Pulmonary artery endothelial cell (primary cell): ENCODE data around the gene CUX1. TPM values are rescaled to one million over a fixed set of nuclear protein-coding genes. Genes with fewer than 3 reads are reported as not detected.
"Not testable (repeated sequence)": the region's sequence is repeated elsewhere in the genome, so short reads cannot be mapped to it uniquely, and the experiment has no call there.

ENCODE experiments used
- DNase-seq: peaks from one replicate; pipeline ENCODE4 v3.0.0-alpha.2; 2011; ENCODE audit warnings: low read depth, low spot score
- total RNA-seq: library from RNA; depleted of rRNA; stranded (reverse); fragments of >200 nt; gene quantifications from 2 replicates; pipeline ENCODE4 v1.2.3, GENCODE V29; 2014

The CUX1 gene
- total RNA-seq, 1 donor from 2014 or later, result 20.8 TPM

- no peak for DNase-seq
Measured at GRCh38 chr7:102044641-102044983, 227.2 kb downstream of the CUX1 start.

GRCh38 chr7:102044984-102045673, 227.7 kb downstream of the CUX1 start:
- DNase-seq, result peak; percentile 11

- no peak for DNase-seq
Measured at GRCh38 chr7:102045681-102046372, 228.4 kb downstream of the CUX1 start.

- no peak for DNase-seq
Measured at GRCh38 chr7:102046373-102047117, 229.1 kb downstream of the CUX1 start.

GRCh38 chr7:102047167-102047566, 229.7 kb downstream of the CUX1 start:
- no peak for DNase-seq

- no peak for DNase-seq
Measured at GRCh38 chr7:102049765-102050164, 232.3 kb downstream of the CUX1 start.

GRCh38 chr7:102050864-102051460, 233.5 kb downstream of the CUX1 start:
- no peak for DNase-seq

GRCh38 chr7:102051736-102052135, 234.3 kb downstream of the CUX1 start:
- not testable (repeated sequence) for DNase-seq

- DNase-seq, result no peak
Measured at GRCh38 chr7:102054158-102054557, 236.7 kb downstream of the CUX1 start.

GRCh38 chr7:102055181-102055976, 238.0 kb downstream of the CUX1 start:
- DNase-seq, result no peak

GRCh38 chr7:102059524-102059923, 242.1 kb downstream of the CUX1 start:
- DNase-seq, result no peak

- DNase-seq, result no peak
Measured at GRCh38 chr7:102061354-102061945, 244.0 kb downstream of the CUX1 start.

GRCh38 chr7:102061981-102062390, 244.6 kb downstream of the CUX1 start:
- DNase-seq, result no peak

GRCh38 chr7:102063690-102064180, 246.3 kb downstream of the CUX1 start:
- no peak for DNase-seq

- no peak for DNase-seq
Measured at GRCh38 chr7:102064361-102065025, 247.1 kb downstream of the CUX1 start.

- no peak for DNase-seq
Measured at GRCh38 chr7:102065226-102065625, 247.8 kb downstream of the CUX1 start.

- no peak for DNase-seq
Measured at GRCh38 chr7:102066476-102066875, 249.1 kb downstream of the CUX1 start.

GRCh38 chr7:102068846-102069245, 251.4 kb downstream of the CUX1 start:
- no peak for DNase-seq

- DNase-seq, result no peak
Measured at GRCh38 chr7:102069931-102070629, 252.7 kb downstream of the CUX1 start.
